Measurements from ENCODE around the gene CCDC191.

DNA sequence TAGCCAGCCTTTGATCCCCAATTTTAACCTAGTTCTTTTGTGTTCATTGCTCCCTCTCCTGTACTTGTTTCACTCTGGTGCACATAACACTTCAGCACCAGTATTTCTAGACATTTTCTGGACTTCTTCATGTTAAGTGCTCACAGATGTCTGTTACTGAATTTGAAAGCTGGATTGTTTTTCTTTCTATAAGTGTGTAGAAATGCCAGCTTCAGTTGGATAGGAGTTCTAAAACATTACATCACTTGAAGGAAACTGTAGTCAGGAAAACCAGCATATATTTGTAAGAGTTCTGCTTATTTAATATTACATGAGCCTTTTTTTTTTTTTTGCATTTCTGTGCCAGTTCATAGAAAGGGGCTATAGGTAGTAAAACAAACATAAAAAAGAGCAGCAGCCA lies 21.8 kb upstream of the CCDC191 start:
- TF ChIP-seq, protein P1, sequence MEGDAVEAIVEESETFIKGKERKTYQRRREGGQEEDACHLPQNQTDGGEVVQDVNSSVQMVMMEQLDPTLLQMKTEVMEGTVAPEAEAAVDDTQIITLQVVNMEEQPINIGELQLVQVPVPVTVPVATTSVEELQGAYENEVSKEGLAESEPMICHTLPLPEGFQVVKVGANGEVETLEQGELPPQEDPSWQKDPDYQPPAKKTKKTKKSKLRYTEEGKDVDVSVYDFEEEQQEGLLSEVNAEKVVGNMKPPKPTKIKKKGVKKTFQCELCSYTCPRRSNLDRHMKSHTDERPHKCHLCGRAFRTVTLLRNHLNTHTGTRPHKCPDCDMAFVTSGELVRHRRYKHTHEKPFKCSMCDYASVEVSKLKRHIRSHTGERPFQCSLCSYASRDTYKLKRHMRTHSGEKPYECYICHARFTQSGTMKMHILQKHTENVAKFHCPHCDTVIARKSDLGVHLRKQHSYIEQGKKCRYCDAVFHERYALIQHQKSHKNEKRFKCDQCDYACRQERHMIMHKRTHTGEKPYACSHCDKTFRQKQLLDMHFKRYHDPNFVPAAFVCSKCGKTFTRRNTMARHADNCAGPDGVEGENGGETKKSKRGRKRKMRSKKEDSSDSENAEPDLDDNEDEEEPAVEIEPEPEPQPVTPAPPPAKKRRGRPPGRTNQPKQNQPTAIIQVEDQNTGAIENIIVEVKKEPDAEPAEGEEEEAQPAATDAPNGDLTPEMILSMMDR (IDR thresholded peaks at IDR 0.05): no peak
- TF ChIP-seq POLR2A (IDR thresholded peaks at IDR 0.05) (no peak), EP300 (IDR thresholded peaks at IDR 0.05) (no peak)
